GM23338 (cell line): Measurements from ENCODE around the gene RIT1. TPM values are rescaled to one million over a fixed set of nuclear protein-coding genes. Genes with fewer than 3 reads are reported as not detected.
"Not testable (repeated sequence)": the region's sequence is repeated elsewhere in the genome, so short reads cannot be mapped to it uniquely, and the experiment has no call there.

Source experiments
- ATAC-seq: fragments of 200-7000 bp; cut with Tn5 transposase; 3 replicates; pipeline ENCODE4 v1.9.1; 2020
- DNase-seq: peaks from one replicate; pipeline ENCODE4 v3.0.0-alpha.2; 2015; ENCODE audit warnings: low spot score
- H2AFZ ChIP-seq: fragments of 200-600 bp; sonication (generic); 2 replicates; pipeline ENCODE4 v1.8.0; 2016; ENCODE audit warnings: antibody characterized with exemption, mild to moderate bottlenecking, moderate library complexity
- H3F3A ChIP-seq: fragments of 200-600 bp; sonication (generic); replicated peaks from 2 replicates; pipeline ENCODE4 v1.8.0; 2017; ENCODE audit warnings: antibody characterized with exemption, mixed run types, low read depth
- H3K27ac ChIP-seq: fragments of 200-600 bp; sonication (generic); 2 replicates; pipeline ENCODE4 v1.6.1; 2016; ENCODE audit warnings: low read depth
- H3K27me3 ChIP-seq: fragments of 200-600 bp; sonication (generic); 2 replicates; pipeline ENCODE4 v1.8.0; 2016; ENCODE audit warnings: mild to moderate bottlenecking, mixed run types, moderate library complexity; ENCODE audit not compliant: insufficient read depth
- H3K36me3 ChIP-seq: fragments of 200-600 bp; sonication (generic); 2 replicates; pipeline ENCODE4 v1.8.0; 2016; ENCODE audit warnings: mild to moderate bottlenecking; ENCODE audit not compliant: insufficient read depth
- H3K4me1 ChIP-seq: fragments of 200-600 bp; sonication (generic); 2 replicates; pipeline ENCODE4 v1.8.0; 2016; ENCODE audit warnings: mild to moderate bottlenecking, moderate library complexity; ENCODE audit not compliant: insufficient read depth
- H3K4me2 ChIP-seq: fragments of 200-600 bp; sonication (generic); 2 replicates; pipeline ENCODE4 v1.7.1; 2017; ENCODE audit warnings: mixed run types
- H3K4me3 ChIP-seq: fragments of 200-600 bp; sonication (generic); 2 replicates; pipeline ENCODE4 v1.6.1; 2016; ENCODE audit warnings: mixed run types
- H3K79me2 ChIP-seq: fragments of 200-600 bp; sonication (generic); replicated peaks from 2 replicates; pipeline ENCODE4 v1.8.0; 2017; ENCODE audit warnings: mild to moderate bottlenecking; ENCODE audit not compliant: insufficient read depth
- H3K9me2 ChIP-seq: fragments of 200-600 bp; sonication (generic); 2 replicates; pipeline ENCODE4 v1.8.0; 2017; ENCODE audit not compliant: insufficient read depth
- H4K20me1 ChIP-seq: fragments of 200-600 bp; sonication (generic); replicated peaks from 2 replicates; pipeline ENCODE4 v1.8.0; 2017; ENCODE audit warnings: mild to moderate bottlenecking; ENCODE audit not compliant: insufficient read depth
- H3K27ac Mint-ChIP-seq: 2 replicates; pipeline ENCODE4 v1.8.0; 2020; ENCODE audit warnings: inconsistent platforms, mild to moderate bottlenecking, moderate library complexity, mixed read lengths
- H3K27me3 Mint-ChIP-seq: 3 replicates; pipeline ENCODE4 v1.8.0; 2022; ENCODE audit warnings: low read depth, mild to moderate bottlenecking, moderate library complexity, mixed read lengths, inconsistent platforms; ENCODE audit not compliant: insufficient read depth, poor library complexity
- H3K36me3 Mint-ChIP-seq: 3 replicates; pipeline ENCODE4 v1.8.0; 2021; ENCODE audit warnings: low read depth, mild to moderate bottlenecking, inconsistent platforms, moderate library complexity, mixed read lengths
- H3K4me1 Mint-ChIP-seq: 3 replicates; pipeline ENCODE4 v1.8.0; 2020; ENCODE audit warnings: mild to moderate bottlenecking, inconsistent platforms, mixed read lengths
- H3K4me3 Mint-ChIP-seq: 3 replicates; pipeline ENCODE4 v1.8.0; 2021; ENCODE audit warnings: moderate library complexity, mild to moderate bottlenecking, inconsistent platforms, mixed read lengths
- H3K9me3 Mint-ChIP-seq: 3 replicates; pipeline ENCODE4 v1.8.0; 2020; ENCODE audit warnings: moderate library complexity, mild to moderate bottlenecking, inconsistent platforms, mixed read lengths
- CREB1 ChIP-seq: fragments of 250-450 bp; sonication (Bioruptor Pico); IDR thresholded peaks from 2 replicates; pipeline ENCODE4 v1.5.0; 2020; ENCODE audit warnings: low read depth, mild to moderate bottlenecking, moderate library complexity
- CTCF ChIP-seq, 2 experiments: fragments of 200-600 bp in 1 of 2; sonication (generic) in 1 of 2; conservative IDR thresholded peaks; 2 replicates each; pipeline versions ENCODE4 v1.5.1 to v1.6.1; 2016 to 2017; ENCODE audit warnings: antibody characterized with exemption in 2 of 2, low read depth in 2 of 2, mild to moderate bottlenecking in 2 of 2, moderate library complexity in 1 of 2
- EZH2phosphoT487 ChIP-seq: fragments of 200-600 bp; sonication (generic); IDR thresholded peaks from one replicate; pipeline ENCODE4 v1.8.1; 2018; ENCODE audit warnings: antibody characterized with exemption; ENCODE audit not compliant: unreplicated experiment
- JUNB ChIP-seq: IDR thresholded peaks from one replicate; pipeline ENCODE4 v1.6.1; 2016; ENCODE audit warnings: antibody characterized with exemption; ENCODE audit not compliant: unreplicated experiment
- ZNF114 ChIP-seq: fragments of 250-450 bp; sonication (Bioruptor Pico); IDR thresholded peaks from 2 replicates; pipeline ENCODE4 v1.5.0; 2020; ENCODE audit warnings: mild to moderate bottlenecking, moderate library complexity
- ZNF462 ChIP-seq: fragments of 250-450 bp; sonication (Bioruptor Pico); IDR thresholded peaks from 2 replicates; pipeline ENCODE4 v1.5.0; 2020; ENCODE audit warnings: mild to moderate bottlenecking, moderate library complexity
- polyA plus RNA-seq: library from polyadenylated mRNA; unstranded; fragments of >200 nt; fragmentation: Nextera tagmentation; extraction: Ambion mirVana; gene quantifications from 2 replicates; pipeline ENCODE4 v1.2.1, GENCODE V29; 2016
- total RNA-seq: library from RNA; depleted of rRNA; stranded (reverse); fragments of >200 nt; shearing (Covaris generic); gene quantifications from 2 replicates; pipeline ENCODE4 v1.2.3, GENCODE V29; 2014
- TF ChIP-seq, protein P1 (sequence below): IDR thresholded peaks from 2 replicates; pipeline ENCODE4 v1.6.1; 2016; ENCODE audit warnings: antibody characterized with exemption

RIT1 gene
- total and polyA plus RNA-seq, 2 experiments from 2014 or later = 21.5 to 24.4 TPM

- H3K4me3 ChIP-seq, H3K4me1 ChIP-seq, H3K4me3 Mint-ChIP-seq, H3K27ac ChIP-seq, H3K27me3 ChIP-seq, H2AFZ ChIP-seq, H3K4me2 ChIP-seq, ATAC-seq, H3K4me1 Mint-ChIP-seq, H3K9me3 Mint-ChIP-seq, H3K79me2 ChIP-seq, H3K27ac Mint-ChIP-seq, H3K9me2 ChIP-seq, DNase-seq, H4K20me1 ChIP-seq, H3K27me3 Mint-ChIP-seq, H3F3A ChIP-seq: not testable (repeated sequence)
- H3K36me3 ChIP-seq = peaks cover 11% of the 10 kb centered on the region
- peaks cover 38% of the 10 kb centered on the region for H3K36me3 Mint-ChIP-seq
Observed at GRCh38 chr1:155895617-155896016, 15.5 kb downstream of the RIT1 start.

GRCh38 chr1:155893389-155894142, 17.6 kb downstream of the RIT1 start:
- Histone ChIP-seq H3K27ac (0 out of 2 replicates have a peak overlapping the region, but pooled peaks have one; percentile 45), H4K20me1 (no peaks in the 10 kb centered on the region), H3K4me3 (no peak overlapping the region), H3F3A (no peaks in the 10 kb centered on the region; the same call in 1 of the 2 replicates), H3K4me2 (no peak overlapping the region), H3K4me1 (no peaks in the 10 kb centered on the region), H2AFZ (no peak overlapping the region), H3K27me3 (no peaks in the 10 kb centered on the region), H3K36me3 (no peaks in the 10 kb centered on the region), H3K79me2 (no peaks in the 10 kb centered on the region), H3K9me2 (no peaks in the 10 kb centered on the region)
- DNase-seq (no peak), ATAC-seq (no peak)
- no peaks in the 10 kb centered on the region for H3K27me3 Mint-ChIP-seq
- TF ChIP-seq ZNF462 = no peak
- TF ChIP-seq, protein P1, sequence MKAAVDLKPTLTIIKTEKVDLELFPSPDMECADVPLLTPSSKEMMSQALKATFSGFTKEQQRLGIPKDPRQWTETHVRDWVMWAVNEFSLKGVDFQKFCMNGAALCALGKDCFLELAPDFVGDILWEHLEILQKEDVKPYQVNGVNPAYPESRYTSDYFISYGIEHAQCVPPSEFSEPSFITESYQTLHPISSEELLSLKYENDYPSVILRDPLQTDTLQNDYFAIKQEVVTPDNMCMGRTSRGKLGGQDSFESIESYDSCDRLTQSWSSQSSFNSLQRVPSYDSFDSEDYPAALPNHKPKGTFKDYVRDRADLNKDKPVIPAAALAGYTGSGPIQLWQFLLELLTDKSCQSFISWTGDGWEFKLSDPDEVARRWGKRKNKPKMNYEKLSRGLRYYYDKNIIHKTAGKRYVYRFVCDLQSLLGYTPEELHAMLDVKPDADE = no peak
- no peak for TF ChIP-seq CREB1 (CRISPR knock-in tag)
- TF ChIP-seq CTCF (conservative IDR thresholded peaks at IDR 0.05; ENCODE audit: low read depth in 2 of 2) = no peak
- no peak for TF ChIP-seq ZNF114 (CRISPR knock-in tag)
- no peak for TF ChIP-seq EZH2phosphoT487
- TF ChIP-seq JUNB = no peak
- H3K4me3 Mint-ChIP-seq = no peak overlapping the region
- no peaks in the 10 kb centered on the region for H3K4me1 Mint-ChIP-seq
- peaks cover 19% of the 10 kb centered on the region; the same call in 2 of the 3 replicates for H3K36me3 Mint-ChIP-seq
- H3K9me3 Mint-ChIP-seq = no peaks in the 10 kb centered on the region
- H3K27ac Mint-ChIP-seq = no peak overlapping the region
